CD4-positive, CD25-positive, alpha-beta regulatory T cell (primary cell): ENCODE results near the gene TAF1C. TPM values are rescaled to one million over a fixed set of nuclear protein-coding genes. Genes with fewer than 3 reads are reported as not detected.

Source experiments
- ATAC-seq, 2 donors: fragments of 150-1000 bp; cut with Tn5 transposase; one replicate each; pipeline ENCODE4 v1.10.0; 2021; ENCODE audit warnings: low read depth in 2 of 2, moderate number of reproducible peaks in 2 of 2, moderate library complexity in 1 of 2
- DNase-seq, 3 donors: peaks; one replicate each; pipeline versions ENCODE4 v3.0.0 to v3.0.0-alpha.2; 2012 to 2022; ENCODE audit warnings: mixed read lengths in 1 of 3
- H3K27ac ChIP-seq: one replicate; pipeline ENCODE4 v1.7.0; 2013; ENCODE audit warnings: mild to moderate bottlenecking, low read length; ENCODE audit not compliant: insufficient read depth, poor library complexity, severe bottlenecking
- H3K27me3 ChIP-seq: one replicate; pipeline ENCODE4 v1.7.0; 2013; ENCODE audit warnings: low read length; ENCODE audit not compliant: control insufficient read depth, insufficient read depth
- H3K36me3 ChIP-seq: one replicate; pipeline ENCODE4 v1.7.0; 2013; ENCODE audit warnings: mild to moderate bottlenecking, low read length, moderate library complexity; ENCODE audit not compliant: control insufficient read depth, insufficient read depth
- H3K4me1 ChIP-seq: 2 replicates; pipeline ENCODE4 v1.7.0; 2013; ENCODE audit warnings: mild to moderate bottlenecking, low read length; ENCODE audit not compliant: insufficient read depth, control insufficient read depth, poor library complexity, severe bottlenecking
- H3K4me3 ChIP-seq: one replicate; pipeline ENCODE4 v1.7.0; 2013; ENCODE audit warnings: low read depth, mild to moderate bottlenecking, low read length, moderate library complexity
- H3K9me3 ChIP-seq, 2 experiments: 1 replicate in 1 of 2; 2 replicates in 1 of 2; pipeline ENCODE4 v1.7.0; 2013; ENCODE audit warnings: low read length in 2 of 2, mild to moderate bottlenecking in 1 of 2, moderate library complexity in 1 of 2; ENCODE audit not compliant: control insufficient read depth in 2 of 2
- H3K27ac Mint-ChIP-seq, 3 donors: one replicate each; pipeline ENCODE4 v1.8.0; 2020 to 2022; ENCODE audit warnings: mild to moderate bottlenecking in 3 of 3, mixed read lengths in 3 of 3, moderate library complexity in 2 of 3
- H3K27me3 Mint-ChIP-seq: one replicate; pipeline ENCODE4 v1.8.0; 2022; ENCODE audit warnings: mild to moderate bottlenecking, mixed read lengths
- H3K36me3 Mint-ChIP-seq: one replicate; pipeline ENCODE4 v1.8.0; 2020; ENCODE audit warnings: mixed read lengths
- H3K4me1 Mint-ChIP-seq, 4 donors: one replicate each; pipeline ENCODE4 v1.8.0; 2020 to 2022; ENCODE audit warnings: mixed read lengths in 4 of 4, mild to moderate bottlenecking in 1 of 4
- H3K4me3 Mint-ChIP-seq, 4 donors: one replicate each; pipeline ENCODE4 v1.8.0; 2020 to 2022; ENCODE audit warnings: mild to moderate bottlenecking in 4 of 4, mixed read lengths in 4 of 4, moderate library complexity in 3 of 4
- H3K9me3 Mint-ChIP-seq, 7 donors: one replicate each; pipeline ENCODE4 v1.8.0; 2020 to 2022; ENCODE audit warnings: mixed read lengths in 7 of 7, mild to moderate bottlenecking in 3 of 7, moderate library complexity in 2 of 7
- polyA plus RNA-seq, 4 donors: library from polyadenylated mRNA; unstranded; fragments of 300-500 nt; fragmentation: Illumina TruSeq; gene quantifications; one replicate each; pipeline ENCODE4 v1.2.3, GENCODE V29; 2021
- total RNA-seq: library from RNA; stranded (reverse); gene quantifications from one replicate; pipeline ENCODE4 v1.2.3, GENCODE V29; 2022

Gene TAF1C
- total and polyA plus RNA-seq, 5 donors from 2014 or later, result 6.3 to 90.6 (median 7.3) TPM

GRCh38 chr16:84190731-84191388, 4.0 kb upstream of the TAF1C start, which contains the start of gene ADAD2:
Gene ADAD2 (plus strand): TSS chr16:84191157. CDS start chr16:84191231, 74 bp downstream.
- Mint-ChIP-seq H3K4me3 (peak within 1 kb of the TSS in 1 of 4 donors; percentile 79), H3K4me1 (peaks cover 5 to 32% (median 12%) of the 10 kb centered on the region in 4 donors), H3K27me3 (peaks cover 4% of the 10 kb centered on the region), H3K36me3 (no peaks in the 10 kb centered on the region), H3K27ac (peak within 1 kb of the TSS in 1 of 3 donors; percentile 71), H3K9me3 (no peaks in the 10 kb centered on the region)
- H3K36me3 ChIP-seq, result no peaks in the 10 kb centered on the region
- no peak within 1 kb of the TSS for H3K27ac ChIP-seq
- no peak within 1 kb of the TSS for H3K4me3 ChIP-seq
- H3K4me1 ChIP-seq, result peaks cover 22% of the 10 kb centered on the region
- ATAC-seq, result no peak
- DNase-seq, result no peak
- H3K27me3 ChIP-seq, result no peaks in the 10 kb centered on the region
- no peaks in the 10 kb centered on the region for H3K9me3 ChIP-seq

GRCh38 chr16:84184775-84185174, 2.1 kb downstream of the TAF1C start:
- Mint-ChIP-seq H3K9me3 (no peaks in the 10 kb centered on the region), H3K27ac (peak overlapping the region in 2 of 3 donors; percentile 66 to 71), H3K4me3 (peak overlapping the region; percentile 94 to 99 (median 96)), H3K27me3 (peaks cover 4% of the 10 kb centered on the region), H3K4me1 (peaks cover 0 to 31% (median 17%) of the 10 kb centered on the region in 4 donors), H3K36me3 (peaks cover 11% of the 10 kb centered on the region)
- ATAC-seq (no peak), DNase-seq (no peak)
- H3K4me1 ChIP-seq, result peaks cover 15% of the 10 kb centered on the region
- no peak overlapping the region for H3K4me3 ChIP-seq
- no peaks in the 10 kb centered on the region for H3K27me3 ChIP-seq
- peaks cover 33% of the 10 kb centered on the region for H3K36me3 ChIP-seq
- H3K27ac ChIP-seq, result no peak overlapping the region
- H3K9me3 ChIP-seq, result no peaks in the 10 kb centered on the region

- peak overlapping the region in 1 of 3 donors; percentile 39 for H3K27ac Mint-ChIP-seq
- DNase-seq, result no peak
- no peak for ATAC-seq
- H3K36me3 Mint-ChIP-seq, result peaks cover 11% of the 10 kb centered on the region
- H3K9me3 Mint-ChIP-seq, result no peaks in the 10 kb centered on the region
- H3K4me1 Mint-ChIP-seq, result peaks cover 0 to 31% (median 17%) of the 10 kb centered on the region in 4 donors
- Histone ChIP-seq H3K36me3 (peaks cover 33% of the 10 kb centered on the region), H3K9me3 (no peaks in the 10 kb centered on the region), H3K27ac (no peak overlapping the region), H3K4me1 (peaks cover 15% of the 10 kb centered on the region), H3K27me3 (no peaks in the 10 kb centered on the region), H3K4me3 (no peak overlapping the region)
- peak overlapping the region in 3 of 4 donors; percentile 27 to 99 (median 94) for H3K4me3 Mint-ChIP-seq
- H3K27me3 Mint-ChIP-seq, result peaks cover 4% of the 10 kb centered on the region
Measured at GRCh38 chr16:84183911-84184591, 2.8 kb downstream of the TAF1C start.

- H3K36me3 ChIP-seq, result peaks cover 33% of the 10 kb centered on the region
- H3K9me3 ChIP-seq, result no peaks in the 10 kb centered on the region
- H3K4me1 ChIP-seq, result peaks cover 15% of the 10 kb centered on the region
- no peak for DNase-seq
- no peaks in the 10 kb centered on the region for H3K27me3 ChIP-seq
- H3K27ac ChIP-seq, result no peak overlapping the region
- Mint-ChIP-seq H3K27ac (peak overlapping the region in 1 of 3 donors; percentile 92), H3K36me3 (peaks cover 11% of the 10 kb centered on the region), H3K4me1 (peaks cover 0 to 31% (median 17%) of the 10 kb centered on the region in 4 donors), H3K9me3 (no peaks in the 10 kb centered on the region), H3K27me3 (peaks cover 4% of the 10 kb centered on the region), H3K4me3 (no peak overlapping the region)
- no peak overlapping the region for H3K4me3 ChIP-seq
- no peak for ATAC-seq
Measured at GRCh38 chr16:84183572-84183875, 3.3 kb downstream of the TAF1C start.

- ATAC-seq (no peak), DNase-seq (no peak)
- Histone ChIP-seq H3K27me3 (no peaks in the 10 kb centered on the region), H3K4me1 (peaks cover 15% of the 10 kb centered on the region), H3K4me3 (no peak overlapping the region), H3K9me3 (no peaks in the 10 kb centered on the region), H3K36me3 (peaks cover 33% of the 10 kb centered on the region), H3K27ac (no peak overlapping the region)
- H3K9me3 Mint-ChIP-seq, result no peaks in the 10 kb centered on the region
- peaks cover 4% of the 10 kb centered on the region for H3K27me3 Mint-ChIP-seq
- peak overlapping the region in 1 of 3 donors; percentile 92 for H3K27ac Mint-ChIP-seq
- peak overlapping the region in 2 of 4 donors; percentile 38 to 56 for H3K4me3 Mint-ChIP-seq
- peaks cover 0 to 31% (median 17%) of the 10 kb centered on the region in 4 donors for H3K4me1 Mint-ChIP-seq
- peaks cover 15% of the 10 kb centered on the region for H3K36me3 Mint-ChIP-seq
Measured at GRCh38 chr16:84182680-84183571, 3.9 kb downstream of the TAF1C start.

GRCh38 chr16:84182104-84182503, 4.8 kb downstream of the TAF1C start:
- DNase-seq (no peak), ATAC-seq (no peak)
- Mint-ChIP-seq H3K4me3 (no peak overlapping the region), H3K4me1 (peaks cover 0 to 29% (median 15%) of the 10 kb centered on the region in 4 donors), H3K9me3 (no peaks in the 10 kb centered on the region), H3K27ac (no peak overlapping the region), H3K27me3 (peaks cover 4% of the 10 kb centered on the region), H3K36me3 (peaks cover 19% of the 10 kb centered on the region)
- Histone ChIP-seq H3K27ac (no peak overlapping the region), H3K9me3 (no peaks in the 10 kb centered on the region), H3K36me3 (peaks cover 33% of the 10 kb centered on the region), H3K27me3 (no peaks in the 10 kb centered on the region), H3K4me1 (peaks cover 14% of the 10 kb centered on the region), H3K4me3 (no peak overlapping the region)

- H3K36me3 ChIP-seq, result peaks cover 33% of the 10 kb centered on the region
Measured at GRCh38 chr16:84181144-84181915, 5.5 kb downstream of the TAF1C start.

More at GRCh38 chr16:84181144-84181915, 5.5 kb downstream of the TAF1C start:
- H3K36me3 Mint-ChIP-seq, result peaks cover 19% of the 10 kb centered on the region
- Histone ChIP-seq H3K27ac (no peak overlapping the region), H3K4me3 (no peak overlapping the region), H3K9me3 (no peaks in the 10 kb centered on the region), H3K4me1 (peaks cover 8% of the 10 kb centered on the region), H3K27me3 (no peaks in the 10 kb centered on the region)
- no peaks in the 10 kb centered on the region for H3K9me3 Mint-ChIP-seq
- no peak overlapping the region for H3K4me3 Mint-ChIP-seq
- no peak overlapping the region for H3K27ac Mint-ChIP-seq
- no peaks in the 10 kb centered on the region for H3K27me3 Mint-ChIP-seq
- H3K4me1 Mint-ChIP-seq, result peaks cover 0 to 24% (median 13%) of the 10 kb centered on the region in 4 donors
- ATAC-seq (no peak), DNase-seq (no peak)
